Hepatocyte (in vitro differentiated cells): ENCODE results near the gene PINLYP.

ENCODE experiments used
- CTCF ChIP-seq: fragments of 200-600 bp; sonication (generic); IDR thresholded peaks from 2 replicates; pipeline ENCODE4 v1.5.1; 2016; ENCODE audit warnings: antibody characterized with exemption, mild to moderate bottlenecking; ENCODE audit not compliant: poor library complexity
- EZH2 ChIP-seq: fragments of 200-600 bp; sonication (generic); IDR thresholded peaks from 2 replicates; pipeline ENCODE4 v1.6.1; 2016; ENCODE audit warnings: antibody characterized with exemption, mild to moderate bottlenecking, borderline replicate concordance

GRCh38 chr19:43610493-43610892, 34.9 kb downstream of the PINLYP start:
- no peak for TF ChIP-seq CTCF
- TF ChIP-seq EZH2, result no peak
